Keratinocyte (primary cell): ENCODE results near the gene MGAT3. TPM values are rescaled to one million over a fixed set of nuclear protein-coding genes. Genes with fewer than 3 reads are reported as not detected.

Experiments
- DNase-seq: peaks from one replicate; pipeline ENCODE4 v3.0.0-alpha.2; 2011; ENCODE audit warnings: low read depth, missing footprints, low spot score
- FAIRE-seq: peaks from 2 replicates; lab custom pipeline; 2011; peaks lifted over from hg19 to GRCh38; lab: Jason Lieb, UNC
- H2AFZ ChIP-seq: 2 replicates; pipeline ENCODE4 v1.6.0; 2012; ENCODE audit warnings: low read length, control low read depth, inconsistent platforms; ENCODE audit not compliant: control insufficient read depth
- H3K27ac ChIP-seq: 2 replicates; pipeline ENCODE4 v1.5.1; 2011; ENCODE audit warnings: low read length; ENCODE audit not compliant: control insufficient read depth, insufficient read depth
- H3K27me3 ChIP-seq: 3 replicates; pipeline ENCODE4 v1.6.0; 2011; ENCODE audit warnings: low read length; ENCODE audit not compliant: control insufficient read depth, insufficient read depth; ENCODE audit errors: extremely low read depth
- H3K36me3 ChIP-seq, 2 experiments: 2 replicates in 1 of 2; 3 replicates in 1 of 2; pipeline ENCODE4 v1.5.1; 2011; ENCODE audit warnings: low read length in 2 of 2, mild to moderate bottlenecking in 1 of 2; ENCODE audit not compliant: control insufficient read depth in 2 of 2, insufficient read depth in 2 of 2; ENCODE audit errors: extremely low read depth in 1 of 2
- H3K4me1 ChIP-seq: 3 replicates; pipeline ENCODE4 v1.5.1; 2011; ENCODE audit warnings: low read length; ENCODE audit not compliant: control insufficient read depth, insufficient read depth; ENCODE audit errors: extremely low read depth
- H3K4me2 ChIP-seq: 3 replicates; pipeline ENCODE4 v1.6.0; 2011; ENCODE audit warnings: low read depth, low read length; ENCODE audit not compliant: control insufficient read depth, insufficient read depth; ENCODE audit errors: extremely low read depth
- H3K4me3 ChIP-seq, 3 experiments: fragments of 200-600 bp in 1 of 3; sonication (generic) in 1 of 3; 2 replicates in 2 of 3; 3 replicates in 1 of 3; pipeline ENCODE4 v1.5.1; 2011 to 2016; ENCODE audit warnings: low read length in 3 of 3, mild to moderate bottlenecking in 3 of 3, control low read depth in 2 of 3, inconsistent platforms in 1 of 3, low read depth in 1 of 3, mixed read lengths in 1 of 3, mixed run types in 1 of 3, moderate library complexity in 1 of 3; ENCODE audit not compliant: control insufficient read depth in 2 of 3, insufficient read depth in 2 of 3; ENCODE audit errors: extremely low read depth in 1 of 3
- H3K79me2 ChIP-seq: 2 replicates; pipeline ENCODE4 v1.6.0; 2012; ENCODE audit warnings: low read length; ENCODE audit not compliant: control insufficient read depth, insufficient read depth
- H3K9ac ChIP-seq: 3 replicates; pipeline ENCODE4 v1.6.0; 2011; ENCODE audit warnings: low read length; ENCODE audit not compliant: control insufficient read depth, insufficient read depth; ENCODE audit errors: extremely low read depth
- H3K9me1 ChIP-seq: 3 replicates; pipeline ENCODE4 v1.6.0; 2011; ENCODE audit warnings: low read length; ENCODE audit not compliant: control insufficient read depth, insufficient read depth; ENCODE audit errors: extremely low read depth
- H3K9me3 ChIP-seq: 2 replicates; pipeline ENCODE4 v1.5.1; 2012; ENCODE audit warnings: low read depth, low read length; ENCODE audit not compliant: control insufficient read depth
- H4K20me1 ChIP-seq: 3 replicates; pipeline ENCODE4 v1.6.0; 2011; ENCODE audit warnings: low read length; ENCODE audit not compliant: control insufficient read depth, insufficient read depth; ENCODE audit errors: extremely low read depth
- EZH2 ChIP-seq: IDR thresholded peaks from one replicate; pipeline ENCODE4 v1.6.1; 2012; ENCODE audit warnings: inconsistent platforms, mild to moderate bottlenecking, low read length, moderate library complexity
- dilution Hi-C: fragments of 300-500 bp; cut with MboI; formaldehyde crosslinking; loops from one replicate; pipeline ENCODE4 v1.7.0; 2020; ENCODE audit warnings: low sequenced_read_pairs; ENCODE audit not compliant: extremely low pct_ligation_motif_present
- polyA plus RNA-seq, 5 experiments: library from polyadenylated mRNA; depleted of rRNA in 3 of 5; stranded (reverse) in 3 of 5; stranded (forward) in 1 of 5; unstranded in 1 of 5; fragments of >200 nt; gene quantifications; 1 replicate in 1 of 5; 2 replicates in 3 of 5; 3 replicates in 1 of 5; pipeline versions ENCODE4 v1.2.1 to v1.2.3, GENCODE V29; 2011 to 2012; ENCODE audit warnings: missing spikeins in 2 of 5, low read depth in 1 of 5, low replicate concordance in 1 of 5
- TF ChIP-seq, protein P1 (sequence below), 3 experiments: IDR thresholded peaks in 1 of 3; conservative IDR thresholded peaks in 1 of 3; optimal IDR thresholded peaks in 1 of 3; 2 replicates in 2 of 3; 3 replicates in 1 of 3; pipeline versions ENCODE3 to v1.5.1; 2011; ENCODE audit warnings: low read length in 3 of 3, mild to moderate bottlenecking in 3 of 3, moderate library complexity in 2 of 3, control low read depth in 1 of 3, inconsistent platforms in 1 of 3; ENCODE audit not compliant: insufficient read depth in 2 of 3; ENCODE audit errors: extremely low read depth in 1 of 3

MGAT3 gene
- polyA plus RNA-seq, 1 donor (not counting 4 experiments of a cell fraction or from before 2014, with no cell fraction given): not detected

DNA sequence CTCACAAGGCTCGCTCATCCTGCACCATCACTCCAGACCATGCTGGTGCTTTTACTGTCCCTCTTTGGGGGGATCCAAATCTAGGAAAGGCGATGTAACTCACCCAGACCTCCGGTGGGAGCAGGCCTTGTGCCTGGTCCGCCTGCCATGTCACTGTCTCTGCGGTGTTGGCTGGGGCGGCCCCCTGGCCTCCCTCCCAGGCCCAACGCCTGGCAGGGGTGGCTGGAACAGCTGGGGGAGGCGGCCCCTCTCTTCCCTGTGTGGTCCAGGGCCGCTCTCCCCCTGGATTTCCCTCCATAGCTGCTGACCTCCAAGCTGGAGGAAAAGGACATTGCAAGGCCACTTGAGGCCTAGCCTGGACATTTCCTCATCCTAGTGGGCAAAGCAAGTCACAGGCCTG, 11.1 kb upstream of the MGAT3 start:
- dilution Hi-C loops: no loop called here
- Histone ChIP-seq H4K20me1 (no peaks in the 10 kb centered on the region), H3K4me1 (peaks cover 15% of the 10 kb centered on the region), H3K9ac (no peak overlapping the region), H3K79me2 (no peaks in the 10 kb centered on the region), H3K36me3 (no peaks in the 10 kb centered on the region), H3K9me3 (no peaks in the 10 kb centered on the region), H3K27ac (no peak overlapping the region), H3K27me3 (no peaks in the 10 kb centered on the region), H3K9me1 (no peaks in the 10 kb centered on the region), H2AFZ (no peak overlapping the region), H3K4me2 (no peak overlapping the region), H3K4me3 (no peak overlapping the region)
- FAIRE-seq (no peak), DNase-seq (no peak)
- TF ChIP-seq EZH2: no peak
- TF ChIP-seq, protein P1, sequence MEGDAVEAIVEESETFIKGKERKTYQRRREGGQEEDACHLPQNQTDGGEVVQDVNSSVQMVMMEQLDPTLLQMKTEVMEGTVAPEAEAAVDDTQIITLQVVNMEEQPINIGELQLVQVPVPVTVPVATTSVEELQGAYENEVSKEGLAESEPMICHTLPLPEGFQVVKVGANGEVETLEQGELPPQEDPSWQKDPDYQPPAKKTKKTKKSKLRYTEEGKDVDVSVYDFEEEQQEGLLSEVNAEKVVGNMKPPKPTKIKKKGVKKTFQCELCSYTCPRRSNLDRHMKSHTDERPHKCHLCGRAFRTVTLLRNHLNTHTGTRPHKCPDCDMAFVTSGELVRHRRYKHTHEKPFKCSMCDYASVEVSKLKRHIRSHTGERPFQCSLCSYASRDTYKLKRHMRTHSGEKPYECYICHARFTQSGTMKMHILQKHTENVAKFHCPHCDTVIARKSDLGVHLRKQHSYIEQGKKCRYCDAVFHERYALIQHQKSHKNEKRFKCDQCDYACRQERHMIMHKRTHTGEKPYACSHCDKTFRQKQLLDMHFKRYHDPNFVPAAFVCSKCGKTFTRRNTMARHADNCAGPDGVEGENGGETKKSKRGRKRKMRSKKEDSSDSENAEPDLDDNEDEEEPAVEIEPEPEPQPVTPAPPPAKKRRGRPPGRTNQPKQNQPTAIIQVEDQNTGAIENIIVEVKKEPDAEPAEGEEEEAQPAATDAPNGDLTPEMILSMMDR (optimal IDR thresholded peaks at IDR 0.05 in 1 of 3, IDR thresholded peaks at IDR 0.05 in 1 of 3, conservative IDR thresholded peaks at IDR 0.05 in 1 of 3; ENCODE audit: extremely low read depth in 1 of 3, insufficient read depth in 2 of 3, low read length in 3 of 3): no peak

GRCh38 chr22:39446239-39446721, 10.5 kb upstream of the MGAT3 start:
- no peaks in the 10 kb centered on the region for H3K79me2 ChIP-seq
- no peaks in the 10 kb centered on the region for H3K9me3 ChIP-seq
- H3K4me2 ChIP-seq: no peak overlapping the region
- no peak for FAIRE-seq
- TF ChIP-seq, protein P1 (optimal IDR thresholded peaks at IDR 0.05 in 1 of 3, IDR thresholded peaks at IDR 0.05 in 1 of 3, conservative IDR thresholded peaks at IDR 0.05 in 1 of 3; ENCODE audit: extremely low read depth in 1 of 3, insufficient read depth in 2 of 3, low read length in 3 of 3): no peak
- no peak for TF ChIP-seq EZH2
- H4K20me1 ChIP-seq: no peaks in the 10 kb centered on the region
- H3K27me3 ChIP-seq: no peaks in the 10 kb centered on the region
- no peak overlapping the region for H3K4me3 ChIP-seq
- H3K9ac ChIP-seq: no peak overlapping the region
- no peak overlapping the region for H3K27ac ChIP-seq
- dilution Hi-C loops: no loop called here
- H3K36me3 ChIP-seq: no peaks in the 10 kb centered on the region
- H3K9me1 ChIP-seq: no peaks in the 10 kb centered on the region
- peaks cover 15% of the 10 kb centered on the region for H3K4me1 ChIP-seq
- DNase-seq: no peak
- no peak overlapping the region for H2AFZ ChIP-seq
